Activated T-cell treated with anti-CD3 and anti-CD28 coated beads for 24 hours (primary cell): Measurements from ENCODE around the gene ANKLE2.
A peak's percentile ranks its signal among the peaks of the same experiment; 100 is the strongest.
"Not testable (repeated sequence)": the region's sequence is repeated elsewhere in the genome, so short reads cannot be mapped to it uniquely, and the experiment has no call there.

Experiments
- DNase-seq: peaks from one replicate; pipeline ENCODE4 v3.0.0-alpha.2; 2020; ENCODE audit warnings: low read depth

Gene ANKLE2

GRCh38 chr12:132761032-132761920, at the start of gene ANKLE2:
Gene ANKLE2 (minus strand): TSS chr12:132761832. CDS start chr12:132761798, 34 bp downstream.
- DNase-seq: peak; percentile 57

- DNase-seq: not testable (repeated sequence)
Observed at GRCh38 chr12:132809391-132809790, 47.8 kb upstream of the ANKLE2 start.

GRCh38 chr12:132807295-132808092, 45.9 kb upstream of the ANKLE2 start:
- DNase-seq: no peak

- peak; percentile 21 for DNase-seq
Observed at GRCh38 chr12:132806857-132807256, 45.2 kb upstream of the ANKLE2 start.

GRCh38 chr12:132804426-132804861, 42.8 kb upstream of the ANKLE2 start:
- no peak for DNase-seq

- DNase-seq: no peak
Observed at GRCh38 chr12:132803888-132804287, 42.3 kb upstream of the ANKLE2 start.

- no peak for DNase-seq
Observed at GRCh38 chr12:132803125-132803524, 41.5 kb upstream of the ANKLE2 start.

GRCh38 chr12:132801741-132802140, 40.1 kb upstream of the ANKLE2 start:
- DNase-seq: no peak

- no peak for DNase-seq
Observed at GRCh38 chr12:132798836-132799235, 37.2 kb upstream of the ANKLE2 start.

GRCh38 chr12:132797820-132798570, 36.4 kb upstream of the ANKLE2 start:
- no peak for DNase-seq

- DNase-seq: no peak
Observed at GRCh38 chr12:132795847-132796246, 34.2 kb upstream of the ANKLE2 start.

- DNase-seq: not testable (repeated sequence)
Observed at GRCh38 chr12:132791940-132792339, 30.3 kb upstream of the ANKLE2 start.

- no peak for DNase-seq
Observed at GRCh38 chr12:132789099-132789471, 27.5 kb upstream of the ANKLE2 start.

GRCh38 chr12:132788375-132789098, 26.9 kb upstream of the ANKLE2 start:
- DNase-seq: no peak

- no peak for DNase-seq
Observed at GRCh38 chr12:132787877-132788276, 26.2 kb upstream of the ANKLE2 start.

GRCh38 chr12:132786192-132786591, 24.6 kb upstream of the ANKLE2 start:
- no peak for DNase-seq

GRCh38 chr12:132784580-132784979, 22.9 kb upstream of the ANKLE2 start:
- no peak for DNase-seq

GRCh38 chr12:132783917-132784531, 22.4 kb upstream of the ANKLE2 start:
- no peak for DNase-seq

- no peak for DNase-seq
Observed at GRCh38 chr12:132781938-132782337, 20.3 kb upstream of the ANKLE2 start.

GRCh38 chr12:132779781-132780353, 18.2 kb upstream of the ANKLE2 start:
- no peak for DNase-seq

- no peak for DNase-seq
Observed at GRCh38 chr12:132777614-132778013, 16.0 kb upstream of the ANKLE2 start.
